SK-N-SH (cell line): Measurements from ENCODE around the gene CCR6. TPM values are rescaled to one million over a fixed set of nuclear protein-coding genes. Genes with fewer than 3 reads are reported as not detected.

Experiments
- CTCF ChIA-PET: fragments of 300-600, 350-600 bp; formaldehyde crosslinking; extraction: SDS; loops from one replicate; lab custom pipeline; 2021; lab: Yijun Ruan, JAX
- POLR2A ChIA-PET: fragments of 350-600 bp; sonication (Branson Sonifier 250); formaldehyde crosslinking; extraction: SDS; loops from one replicate; lab custom pipeline; 2020; ENCODE audit warnings: antibody characterized with exemption, inconsistent platforms; lab: Yijun Ruan, JAX
- DNase-seq: peaks from one replicate; pipeline ENCODE4 v3.0.0; 2012
- H2AFZ ChIP-seq: fragments of 200-600 bp; sonication (generic); 2 replicates; pipeline ENCODE4 v1.8.1; 2016; ENCODE audit warnings: antibody characterized with exemption, mild to moderate bottlenecking, low read depth
- H3F3A ChIP-seq: fragments of 200-600 bp; sonication (generic); replicated peaks from 2 replicates; pipeline ENCODE3; 2016; ENCODE audit warnings: antibody characterized with exemption, mild to moderate bottlenecking; ENCODE audit not compliant: insufficient read depth
- H3K27ac ChIP-seq, 2 experiments: fragments of 200-500 bp in 1 of 2; fragments of 200-600 bp in 1 of 2; sonication (Bioruptor generic) in 1 of 2; sonication (generic), shearing (Covaris generic) in 1 of 2; 2 replicates each; pipeline versions ENCODE4 v1.5.1 to v1.6.1; 2014 to 2016; ENCODE audit warnings: low read depth in 2 of 2, inconsistent platforms in 1 of 2, low read length in 1 of 2, mild to moderate bottlenecking in 1 of 2, mixed read lengths in 1 of 2
- H3K27me3 ChIP-seq: fragments of 200-600 bp; sonication (generic), shearing (Covaris generic); 2 replicates; pipeline ENCODE4 v1.6.1; 2016; ENCODE audit warnings: mixed run types; ENCODE audit not compliant: insufficient read depth
- H3K36me3 ChIP-seq, 2 experiments: fragments of 200-500 bp in 1 of 2; fragments of 200-600 bp in 1 of 2; sonication (Bioruptor generic) in 1 of 2; sonication (generic) in 1 of 2; replicated peaks in 1 of 2; 2 replicates each; pipeline versions ENCODE3 to v1.5.1; 2014 to 2016; ENCODE audit warnings: low read length in 1 of 2, mild to moderate bottlenecking in 1 of 2; ENCODE audit not compliant: insufficient read depth in 2 of 2, control insufficient read depth in 1 of 2
- H3K4me1 ChIP-seq, 2 experiments: fragments of 200-500 bp in 1 of 2; fragments of 200-600 bp in 1 of 2; sonication (Bioruptor generic) in 1 of 2; sonication (generic), shearing (Covaris generic) in 1 of 2; 2 replicates each; pipeline versions ENCODE4 v1.5.1 to v1.6.1; 2014 to 2016; ENCODE audit warnings: low read depth in 1 of 2, low read length in 1 of 2, mixed run types in 1 of 2; ENCODE audit not compliant: insufficient read depth in 2 of 2, control insufficient read depth in 1 of 2
- H3K4me2 ChIP-seq: fragments of 200-600 bp; sonication (generic), shearing (Covaris generic); 2 replicates; pipeline ENCODE4 v1.6.1; 2017; ENCODE audit warnings: mixed run types
- H3K4me3 ChIP-seq, 2 experiments: fragments of 200-500 bp in 1 of 2; fragments of 200-600 bp in 1 of 2; sonication (Bioruptor generic) in 1 of 2; sonication (generic), shearing (Covaris generic) in 1 of 2; 2 replicates each; pipeline versions ENCODE4 v1.5.1 to v1.8.1; 2014 to 2016; ENCODE audit warnings: low read depth in 2 of 2, inconsistent platforms in 1 of 2, low read length in 1 of 2, mild to moderate bottlenecking in 1 of 2, mixed read lengths in 1 of 2, moderate library complexity in 1 of 2
- H3K79me2 ChIP-seq: fragments of 200-600 bp; sonication (generic); 2 replicates; pipeline ENCODE4 v1.8.1; 2017; ENCODE audit warnings: mild to moderate bottlenecking; ENCODE audit not compliant: insufficient read depth
- H3K9ac ChIP-seq: fragments of 200-600 bp; sonication (generic); 2 replicates; pipeline ENCODE4 v1.6.1; 2017; ENCODE audit warnings: mixed run types
- H3K9me2 ChIP-seq: fragments of 200-600 bp; sonication (generic); 2 replicates; pipeline ENCODE4 v1.6.1; 2017; ENCODE audit warnings: mixed run types
- H3K9me3 ChIP-seq: fragments of 200-600 bp; sonication (generic); 2 replicates; pipeline ENCODE4 v1.6.1; 2017; ENCODE audit warnings: mixed run types, mild to moderate bottlenecking, moderate library complexity
- H4K20me1 ChIP-seq: fragments of 200-600 bp; sonication (generic); 2 replicates; pipeline ENCODE4 v1.6.1; 2017; ENCODE audit warnings: mild to moderate bottlenecking, mixed run types; ENCODE audit not compliant: insufficient read depth
- CHD2 ChIP-seq: fragments of 150-350 bp; IDR thresholded peaks from 2 replicates; pipeline ENCODE4 v1.6.1; 2018; ENCODE audit warnings: low read length; ENCODE audit not compliant: partially characterized antibody
- ELF1 ChIP-seq: IDR thresholded peaks from 2 replicates; pipeline ENCODE4 v1.4.0; 2012
- FOSL2 ChIP-seq: IDR thresholded peaks from 2 replicates; pipeline ENCODE4 v1.4.0; 2012; ENCODE audit warnings: low read depth, mild to moderate bottlenecking, moderate library complexity, borderline replicate concordance
- FOXJ3 ChIP-seq: sonication (generic); formaldehyde crosslinking; IDR thresholded peaks from 2 replicates; pipeline ENCODE4 v1.5.1; 2020; ENCODE audit warnings: mild to moderate bottlenecking, missing genetic modification reagents
- GABPA ChIP-seq: IDR thresholded peaks from 2 replicates; pipeline ENCODE4 v1.4.0; 2012; ENCODE audit warnings: low read depth, mild to moderate bottlenecking
- JUND ChIP-seq: IDR thresholded peaks from 2 replicates; pipeline ENCODE4 v1.4.0; 2012
- MEF2A ChIP-seq: IDR thresholded peaks from 2 replicates; pipeline ENCODE4 v1.4.0; 2012; ENCODE audit warnings: low read depth, borderline replicate concordance
- NFIC ChIP-seq: IDR thresholded peaks from 2 replicates; pipeline ENCODE4 v1.4.0; 2012; ENCODE audit warnings: borderline replicate concordance
- POLR2AphosphoS5 ChIP-seq: IDR thresholded peaks from 2 replicates; pipeline ENCODE4 v1.6.1; 2012; ENCODE audit warnings: low read depth, low read length
- RCOR1 ChIP-seq: fragments of 150-350 bp; IDR thresholded peaks from 2 replicates; pipeline ENCODE4 v1.6.1; 2017; ENCODE audit warnings: antibody characterized with exemption, low read length
- REST ChIP-seq: IDR thresholded peaks from 2 replicates; pipeline ENCODE4 v1.6.1; 2012; ENCODE audit warnings: mild to moderate bottlenecking, low read depth, low read length, moderate library complexity
- RXRA ChIP-seq: IDR thresholded peaks from 2 replicates; pipeline ENCODE4 v1.4.0; 2012; ENCODE audit warnings: low read depth, mild to moderate bottlenecking, borderline replicate concordance
- SIN3A ChIP-seq: IDR thresholded peaks from 2 replicates; pipeline ENCODE4 v1.6.1; 2012; ENCODE audit warnings: low read depth, mild to moderate bottlenecking, low read length, moderate library complexity, borderline replicate concordance
- TAF1 ChIP-seq: IDR thresholded peaks from 2 replicates; pipeline ENCODE4 v1.6.1; 2012; ENCODE audit warnings: low read depth, mild to moderate bottlenecking, low read length, moderate library complexity, borderline replicate concordance
- TCF12 ChIP-seq: IDR thresholded peaks from 2 replicates; pipeline ENCODE4 v1.4.0; 2012
- USF2 ChIP-seq: fragments of 150-350 bp; IDR thresholded peaks from 2 replicates; pipeline ENCODE4 v1.6.1; 2017; ENCODE audit warnings: antibody characterized with exemption, low read length, low read depth, borderline replicate concordance
- YY1 ChIP-seq: IDR thresholded peaks from 2 replicates; pipeline ENCODE4 v1.4.0; 2012; ENCODE audit warnings: low read depth, mild to moderate bottlenecking
- WGBS: methylation state at CpG from one replicate; pipeline ENCODE4 v1.1.6; 2017; ENCODE audit warnings: low lambda C conversion rate; 5-methylcytosine and 5-hydroxymethylcytosine counted together
- polyA plus RNA-seq, 3 experiments: library from polyadenylated mRNA; depleted of rRNA; stranded (reverse); fragments of >200 nt; gene quantifications; 2 replicates each; pipeline ENCODE4 v1.2.3, GENCODE V29; 2012
- TF ChIP-seq, protein P1 (sequence below): IDR thresholded peaks from 2 replicates; pipeline ENCODE4 v1.4.0; 2012; ENCODE audit warnings: low read depth
- TF ChIP-seq, protein P2 (sequence below): fragments of 150-350 bp; IDR thresholded peaks from 2 replicates; pipeline ENCODE4 v1.6.1; 2016; ENCODE audit warnings: mild to moderate bottlenecking, low read depth, low read length

The CCR6 gene
- polyA plus RNA-seq, 1 of the 3 experiments (the other 2 are of a cell fraction): not detected

DNA sequence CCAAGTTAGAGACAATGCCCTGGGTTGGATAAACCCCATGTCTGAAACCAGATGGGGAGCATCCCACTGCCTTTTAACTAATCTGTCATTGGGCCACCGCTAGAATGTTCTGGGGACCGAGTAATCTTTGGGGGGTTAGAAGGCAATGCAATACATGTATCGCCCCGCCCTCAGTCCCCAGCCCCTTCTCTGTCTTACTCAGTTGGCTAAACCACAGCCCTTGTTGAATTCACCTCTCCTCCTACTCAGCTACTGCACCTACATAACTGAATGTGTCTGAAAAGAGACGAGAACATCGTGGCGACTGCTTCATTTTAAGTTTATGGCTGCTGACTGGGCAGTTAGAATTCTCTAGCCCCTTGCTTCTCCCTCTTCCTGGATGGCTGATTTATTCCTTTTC lies 15.1 kb upstream of the CCR6 start:
- H3K27ac ChIP-seq: no peak overlapping the region
- ChIA-PET POLR2A (no interaction called here), CTCF (no interaction called here)
- no peaks in the 10 kb centered on the region for H3K9me2 ChIP-seq
- H3K4me1 ChIP-seq: no peaks in the 10 kb centered on the region
- H3F3A ChIP-seq: no peaks in the 10 kb centered on the region
- no peak for DNase-seq
- no peaks in the 10 kb centered on the region for H4K20me1 ChIP-seq
- no peak overlapping the region for H3K4me2 ChIP-seq
- no peaks in the 10 kb centered on the region for H3K9me3 ChIP-seq
- no peak overlapping the region for H3K4me3 ChIP-seq
- no peaks in the 10 kb centered on the region for H3K79me2 ChIP-seq
- no peaks in the 10 kb centered on the region for H3K36me3 ChIP-seq
- WGBS: 60% methylated on average over 7 of the region's 7 CpGs
- H3K9ac ChIP-seq: no peak overlapping the region
- TF ChIP-seq FOSL2: no peak
- TF ChIP-seq USF2: no peak
- no peak for TF ChIP-seq RCOR1
- TF ChIP-seq TAF1: no peak
- no peak for TF ChIP-seq MEF2A
- TF ChIP-seq JUND: no peak
- no peak for TF ChIP-seq ELF1
- TF ChIP-seq TCF12: no peak
- TF ChIP-seq CHD2: no peak
- no peak for TF ChIP-seq NFIC
- TF ChIP-seq, protein P1, sequence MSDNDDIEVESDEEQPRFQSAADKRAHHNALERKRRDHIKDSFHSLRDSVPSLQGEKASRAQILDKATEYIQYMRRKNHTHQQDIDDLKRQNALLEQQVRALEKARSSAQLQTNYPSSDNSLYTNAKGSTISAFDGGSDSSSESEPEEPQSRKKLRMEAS: no peak
- no peaks in the 10 kb centered on the region for H3K27me3 ChIP-seq
- no peak overlapping the region for H2AFZ ChIP-seq

GRCh38 chr6:167108278-167108677 lies 14.6 kb upstream of the CCR6 start:
- no peak overlapping the region for H2AFZ ChIP-seq
- no peaks in the 10 kb centered on the region for H3K9me3 ChIP-seq
- H3K27ac ChIP-seq: no peak overlapping the region
- 52% methylated on average over 5 of the region's 5 CpGs for WGBS
- no peaks in the 10 kb centered on the region for H3K27me3 ChIP-seq
- H4K20me1 ChIP-seq: no peaks in the 10 kb centered on the region
- no peak overlapping the region for H3K4me2 ChIP-seq
- no peak overlapping the region for H3K9ac ChIP-seq
- DNase-seq: no peak
- ChIA-PET CTCF (no interaction called here), POLR2A (no interaction called here)
- H3F3A ChIP-seq: no peaks in the 10 kb centered on the region
- no peak overlapping the region for H3K4me3 ChIP-seq
- no peaks in the 10 kb centered on the region for H3K36me3 ChIP-seq
- TF ChIP-seq FOXJ3 (CRISPR knock-in tag) (no peak), POLR2AphosphoS5 (no peak), ELF1 (no peak), SIN3A (no peak), REST (no peak), YY1 (no peak), NFIC (no peak), TCF12 (no peak), GABPA (no peak), RCOR1 (no peak), TAF1 (no peak), RXRA (no peak)
- TF ChIP-seq, protein P1: no peak
- TF ChIP-seq, protein P2, sequence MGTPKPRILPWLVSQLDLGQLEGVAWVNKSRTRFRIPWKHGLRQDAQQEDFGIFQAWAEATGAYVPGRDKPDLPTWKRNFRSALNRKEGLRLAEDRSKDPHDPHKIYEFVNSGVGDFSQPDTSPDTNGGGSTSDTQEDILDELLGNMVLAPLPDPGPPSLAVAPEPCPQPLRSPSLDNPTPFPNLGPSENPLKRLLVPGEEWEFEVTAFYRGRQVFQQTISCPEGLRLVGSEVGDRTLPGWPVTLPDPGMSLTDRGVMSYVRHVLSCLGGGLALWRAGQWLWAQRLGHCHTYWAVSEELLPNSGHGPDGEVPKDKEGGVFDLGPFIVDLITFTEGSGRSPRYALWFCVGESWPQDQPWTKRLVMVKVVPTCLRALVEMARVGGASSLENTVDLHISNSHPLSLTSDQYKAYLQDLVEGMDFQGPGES: no peak
- H3K79me2 ChIP-seq: no peaks in the 10 kb centered on the region
- no peaks in the 10 kb centered on the region; a peak in 1 of 4 replicates for H3K4me1 ChIP-seq
- H3K9me2 ChIP-seq: no peaks in the 10 kb centered on the region
